Eye (tissue), 1 donor: ENCODE results near the gene TAF11L14.

Experiments used
- DNase-seq: peaks from one replicate; pipeline ENCODE4 v3.0.0-alpha.2; 2015

The TAF11L14 gene

DNA sequence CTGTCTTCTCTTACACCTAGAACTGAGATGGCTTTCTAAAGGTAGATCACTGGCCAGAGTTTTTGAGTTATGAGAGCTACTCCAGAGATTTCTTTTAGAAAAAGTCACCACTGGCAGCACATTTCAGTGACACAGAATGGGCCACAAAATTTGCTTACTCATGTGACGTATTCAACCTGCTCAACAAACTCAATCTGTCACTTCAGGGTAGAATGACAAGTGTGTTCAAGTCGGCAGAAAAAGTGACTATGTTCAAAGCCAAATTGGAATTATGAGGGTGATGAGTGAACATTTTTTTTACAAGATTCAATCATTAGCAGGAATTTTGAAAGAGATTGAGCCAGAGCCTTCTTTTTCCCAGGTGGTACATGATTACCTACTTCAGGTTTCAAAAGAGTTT lies 46.5 kb downstream of the TAF11L14 start:
- DNase-seq = peak; percentile 57
